OCI-LY1 (cell line): ENCODE data around the gene NSD2.

Source experiments
- CTCF ChIP-seq: fragments of 200-600 bp; sonication (generic), shearing (Covaris generic); IDR thresholded peaks from 2 replicates; pipeline ENCODE4 v1.5.1; 2017; ENCODE audit warnings: mild to moderate bottlenecking, antibody characterized with exemption, low read length, moderate library complexity, mixed read lengths
- EZH2 ChIP-seq: fragments of 200-600 bp; sonication (generic), shearing (Covaris generic); IDR thresholded peaks from 2 replicates; pipeline ENCODE4 v1.8.0; 2017; ENCODE audit warnings: borderline replicate concordance, mixed run types, mild to moderate bottlenecking, antibody characterized with exemption, low read length, moderate library complexity, mixed read lengths

GRCh38 chr4:1836650-1837049 is 34.5 kb upstream of the NSD2 start:
- TF ChIP-seq CTCF = no peak
- TF ChIP-seq EZH2 = no peak
